OCI-LY7 (cell line): ENCODE results near the gene FAU. TPM values are rescaled to one million over a fixed set of nuclear protein-coding genes. Genes with fewer than 3 reads are reported as not detected.

ENCODE experiments used
- BruUV-seq: library from RNA; stranded (reverse); fragments of 400-500 nt; replicated peaks from 2 replicates; lab custom pipeline; 2021; lab: Mats Ljungman, UMichigan
- CTCF ChIA-PET: fragments of 300-600 bp; sonication (Branson Sonifier 250); formaldehyde crosslinking; loops from one replicate; lab custom pipeline; 2022; ENCODE audit warnings: antibody characterized with exemption; ENCODE audit not compliant: unreplicated experiment; lab: Charles Lee
- POLR2A ChIA-PET: fragments of 300-600 bp; sonication (Branson Sonifier 250); formaldehyde crosslinking; loops from one replicate; lab custom pipeline; 2022; ENCODE audit warnings: antibody characterized with exemption; lab: Charles Lee
- DNase-seq: peaks from one replicate; pipeline ENCODE4 v3.0.0-alpha.2; 2015; ENCODE audit warnings: low spot score
- H2AFZ ChIP-seq: fragments of 200-600 bp; sonication (generic), shearing (Covaris generic); 2 replicates; pipeline ENCODE4 v1.6.1; 2014; ENCODE audit warnings: mild to moderate bottlenecking, antibody characterized with exemption, low read length, moderate library complexity
- H3K27ac ChIP-seq: fragments of 200-600 bp; sonication (generic); 2 replicates; pipeline ENCODE4 v1.5.1; 2014; ENCODE audit warnings: mixed run types, low read depth, mild to moderate bottlenecking, moderate library complexity, low read length, inconsistent platforms; ENCODE audit not compliant: poor library complexity, severe bottlenecking
- H3K36me3 ChIP-seq: fragments of 200-600 bp; sonication (generic); 2 replicates; pipeline ENCODE4 v1.6.1; 2014; ENCODE audit warnings: mild to moderate bottlenecking, antibody characterized with exemption, low read length, moderate library complexity, mixed read lengths; ENCODE audit not compliant: insufficient read depth
- H3K4me1 ChIP-seq: fragments of 200-600 bp; sonication (generic); 2 replicates; pipeline ENCODE4 v1.5.1; 2014; ENCODE audit warnings: mild to moderate bottlenecking, low read length; ENCODE audit not compliant: insufficient read depth, poor library complexity, severe bottlenecking
- H3K4me2 ChIP-seq: fragments of 200-600 bp; sonication (generic); 2 replicates; pipeline ENCODE4 v1.6.1; 2014; ENCODE audit warnings: mild to moderate bottlenecking, low read length
- H3K4me3 ChIP-seq: fragments of 200-600 bp; sonication (generic); 2 replicates; pipeline ENCODE4 v1.5.1; 2014; ENCODE audit warnings: mild to moderate bottlenecking, low read depth, low read length; ENCODE audit not compliant: poor library complexity, severe bottlenecking
- H3K79me2 ChIP-seq: fragments of 200-600 bp; sonication (generic); 2 replicates; pipeline ENCODE4 v1.6.1; 2016; ENCODE audit warnings: low read depth, mild to moderate bottlenecking, low read length, moderate library complexity, mixed read lengths; ENCODE audit not compliant: insufficient read depth
- H3K9me2 ChIP-seq: fragments of 200-600 bp; sonication (generic); 2 replicates; pipeline ENCODE4 v1.6.1; 2016; ENCODE audit warnings: mild to moderate bottlenecking, low read length, mixed read lengths; ENCODE audit not compliant: insufficient read depth
- H3K9me3 ChIP-seq: fragments of 200-600 bp; sonication (generic); 2 replicates; pipeline ENCODE4 v1.6.1; 2014; ENCODE audit warnings: mild to moderate bottlenecking, mixed run types, low read length, mixed read lengths
- H4K20me1 ChIP-seq: fragments of 200-600 bp; sonication (generic); 2 replicates; pipeline ENCODE4 v1.6.1; 2014; ENCODE audit warnings: mild to moderate bottlenecking, antibody characterized with exemption, low read length, moderate library complexity, mixed read lengths; ENCODE audit not compliant: insufficient read depth
- EZH2phosphoT487 ChIP-seq: fragments of 200-600 bp; sonication (generic); IDR thresholded peaks from 2 replicates; pipeline ENCODE4 v1.6.1; 2018; ENCODE audit warnings: low read depth, borderline replicate concordance, mild to moderate bottlenecking, mixed run types, antibody characterized with exemption, low read length, moderate library complexity, mixed read lengths
- intact Hi-C: fragments of 100-400 bp; cut with micrococcal nuclease; formaldehyde crosslinking; loops from one replicate; pipeline ENCODE4 v1.10.0; 2022; ENCODE audit not compliant: unreplicated experiment
- total RNA-seq, 2 experiments: library from RNA; depleted of rRNA in 1 of 2; stranded (reverse); fragments of >200 nt in 1 of 2; shearing (Covaris generic) in 1 of 2; gene quantifications; 2 replicates each; pipeline ENCODE4 v1.2.3, GENCODE V29; 2014 to 2022
- TF ChIP-seq, protein P1 (sequence below): fragments of 200-600 bp; sonication (generic); conservative IDR thresholded peaks from 2 replicates; pipeline ENCODE4 v1.5.1; 2014; ENCODE audit warnings: mild to moderate bottlenecking, antibody characterized with exemption, low read length, moderate library complexity, mixed read lengths

Gene FAU
- total RNA-seq, 2 experiments from 2014 or later: 1,406 to 1,573 TPM

DNA sequence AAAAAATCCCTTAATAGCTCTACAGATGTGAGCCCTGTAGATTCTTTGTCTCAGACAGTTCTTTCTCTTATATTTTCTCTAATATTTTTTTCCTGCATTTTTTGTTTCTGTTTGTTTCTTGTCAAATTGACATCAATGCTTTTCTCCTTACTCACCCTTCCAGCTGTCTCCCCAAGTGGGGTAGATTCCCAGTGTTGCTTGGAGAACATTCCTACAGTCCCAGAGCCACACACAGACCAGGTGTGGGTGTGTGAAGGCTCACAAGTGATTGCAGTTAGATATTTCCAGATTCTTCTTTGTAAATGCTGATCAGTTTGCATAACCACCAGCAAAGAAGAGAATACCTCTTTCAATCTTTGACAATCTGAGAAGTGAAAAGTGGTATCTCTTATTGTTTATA lies 18.5 kb downstream of the FAU start:
- Histone ChIP-seq H3K27ac (no peak overlapping the region), H3K9me3 (no peaks in the 10 kb centered on the region), H3K79me2 (peaks cover 9% of the 10 kb centered on the region), H3K4me1 (no peaks in the 10 kb centered on the region), H3K4me3 (no peak overlapping the region), H4K20me1 (no peaks in the 10 kb centered on the region), H3K36me3 (peaks cover 27% of the 10 kb centered on the region), H3K9me2 (no peaks in the 10 kb centered on the region), H2AFZ (no peak overlapping the region), H3K4me2 (no peak overlapping the region)
- intact Hi-C loops: no loop called here
- ChIA-PET POLR2A (interaction anchor here (1.2 kb wide), 2 partner anchors 20 to 99 kb away, joined by 3 to 4 read pairs; no protein-coding TSS in a partner anchor), CTCF (no interaction called here)
- no TSS peak for BruUV-seq
- no peak for DNase-seq
- TF ChIP-seq, protein P1, sequence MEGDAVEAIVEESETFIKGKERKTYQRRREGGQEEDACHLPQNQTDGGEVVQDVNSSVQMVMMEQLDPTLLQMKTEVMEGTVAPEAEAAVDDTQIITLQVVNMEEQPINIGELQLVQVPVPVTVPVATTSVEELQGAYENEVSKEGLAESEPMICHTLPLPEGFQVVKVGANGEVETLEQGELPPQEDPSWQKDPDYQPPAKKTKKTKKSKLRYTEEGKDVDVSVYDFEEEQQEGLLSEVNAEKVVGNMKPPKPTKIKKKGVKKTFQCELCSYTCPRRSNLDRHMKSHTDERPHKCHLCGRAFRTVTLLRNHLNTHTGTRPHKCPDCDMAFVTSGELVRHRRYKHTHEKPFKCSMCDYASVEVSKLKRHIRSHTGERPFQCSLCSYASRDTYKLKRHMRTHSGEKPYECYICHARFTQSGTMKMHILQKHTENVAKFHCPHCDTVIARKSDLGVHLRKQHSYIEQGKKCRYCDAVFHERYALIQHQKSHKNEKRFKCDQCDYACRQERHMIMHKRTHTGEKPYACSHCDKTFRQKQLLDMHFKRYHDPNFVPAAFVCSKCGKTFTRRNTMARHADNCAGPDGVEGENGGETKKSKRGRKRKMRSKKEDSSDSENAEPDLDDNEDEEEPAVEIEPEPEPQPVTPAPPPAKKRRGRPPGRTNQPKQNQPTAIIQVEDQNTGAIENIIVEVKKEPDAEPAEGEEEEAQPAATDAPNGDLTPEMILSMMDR: no peak
- TF ChIP-seq EZH2phosphoT487: no peak

DNA sequence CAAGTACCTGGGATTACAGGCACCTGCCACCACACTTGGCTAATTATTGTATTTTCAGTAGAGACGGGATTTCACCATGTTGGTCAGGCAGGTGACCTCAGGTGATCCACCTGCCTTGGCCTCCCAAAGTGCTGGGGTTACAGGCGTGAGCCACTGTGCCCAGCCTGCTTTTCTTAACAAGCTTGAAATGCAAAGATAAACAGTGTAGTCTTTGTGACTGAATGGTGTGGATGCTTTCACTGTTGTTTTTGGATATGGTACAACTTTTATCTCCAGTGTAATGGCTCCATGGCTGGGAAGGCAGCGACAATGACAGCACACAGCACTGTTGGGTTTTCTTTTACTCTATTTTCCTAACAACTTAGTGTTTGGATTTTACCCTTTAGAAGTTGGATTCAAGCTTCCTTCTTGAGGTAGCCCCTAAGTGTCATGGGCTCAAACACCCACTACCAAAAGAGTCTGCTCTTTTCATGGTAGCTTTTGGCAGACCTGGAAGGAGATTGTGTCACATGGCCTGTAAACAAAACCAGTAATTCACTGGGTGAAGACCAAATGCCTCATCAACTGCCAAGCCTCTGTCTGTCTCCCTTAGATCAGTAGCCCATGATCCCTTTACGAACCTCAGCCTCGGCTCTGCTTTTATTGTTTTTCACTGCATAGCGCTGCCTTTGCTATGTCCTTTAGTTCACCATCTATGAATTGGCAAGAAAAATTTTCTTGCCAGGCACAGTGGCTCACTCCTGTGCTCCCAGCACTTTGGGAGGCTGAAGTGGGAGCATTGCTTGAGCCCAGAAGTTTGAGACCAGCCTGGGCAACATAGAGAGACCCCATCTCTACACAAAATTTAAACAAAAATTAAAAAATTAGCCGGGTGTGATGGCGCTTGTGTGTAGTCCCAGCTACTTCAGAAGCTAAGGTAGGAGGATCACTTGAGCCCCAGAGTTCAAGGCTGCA lies 19.5 kb downstream of the FAU start:
- H3K4me1 ChIP-seq: peaks cover under 1% of the 10 kb centered on the region
- H3K9me2 ChIP-seq: no peaks in the 10 kb centered on the region
- H3K27ac ChIP-seq: no peak overlapping the region
- no TSS peak for BruUV-seq
- DNase-seq: no peak
- peaks cover 38% of the 10 kb centered on the region for H3K36me3 ChIP-seq
- no peaks in the 10 kb centered on the region for H4K20me1 ChIP-seq
- H3K9me3 ChIP-seq: no peaks in the 10 kb centered on the region
- TF ChIP-seq, protein P1: no peak
- ChIA-PET POLR2A (interaction anchor here (1.2 kb wide), 2 partner anchors 19 to 98 kb away, joined by 3 to 4 read pairs; no protein-coding TSS in a partner anchor), CTCF (interaction anchor here (0.6 kb wide), 1 partner anchor 147 kb away, joined by 3 read pairs; no protein-coding TSS in a partner anchor)
- H3K4me2 ChIP-seq: no peak overlapping the region
- peaks cover 18% of the 10 kb centered on the region for H3K79me2 ChIP-seq
- H3K4me3 ChIP-seq: no peak overlapping the region
- intact Hi-C loops: no loop called here
- H2AFZ ChIP-seq: no peak overlapping the region
